ENCODE results near the gene FNDC1.
A peak's percentile ranks its signal among the peaks of the same experiment; 100 is the strongest.
"Not testable (repeated sequence)": the region's sequence is repeated elsewhere in the genome, so short reads cannot be mapped to it uniquely, and the experiment has no call there.

The FNDC1 gene

DNA sequence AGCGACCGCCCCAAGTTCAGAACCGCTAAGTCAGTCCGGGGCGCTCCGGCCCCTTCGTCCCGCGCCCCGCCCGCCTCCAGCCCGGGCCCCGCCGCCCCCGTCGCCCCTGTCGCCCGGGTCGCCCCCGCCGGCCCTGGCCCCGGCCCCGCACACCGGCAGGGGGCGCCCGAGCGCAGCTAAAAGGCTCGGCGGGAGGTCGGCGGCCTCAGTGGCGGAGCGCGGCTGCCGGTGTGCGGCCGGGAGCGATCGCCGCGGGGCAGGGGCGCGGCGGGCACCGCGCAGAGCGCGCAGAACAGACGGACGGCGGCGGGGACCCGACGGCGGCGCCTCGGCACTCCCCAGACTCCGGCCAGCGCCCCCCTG, at the start of gene FNDC1:
FNDC1 (plus strand) TSS at position 208 of the 363 bp plus-strand sequence. CDS start 197 bp downstream, outside the sequence.
- FAIRE-seq = no peak

GRCh38 chr6:159119791-159120190, 49.4 kb upstream of the FNDC1 start:
- FAIRE-seq = no peak

- FAIRE-seq = no peak
Observed at GRCh38 chr6:159121486-159121885, 47.7 kb upstream of the FNDC1 start.

DNA sequence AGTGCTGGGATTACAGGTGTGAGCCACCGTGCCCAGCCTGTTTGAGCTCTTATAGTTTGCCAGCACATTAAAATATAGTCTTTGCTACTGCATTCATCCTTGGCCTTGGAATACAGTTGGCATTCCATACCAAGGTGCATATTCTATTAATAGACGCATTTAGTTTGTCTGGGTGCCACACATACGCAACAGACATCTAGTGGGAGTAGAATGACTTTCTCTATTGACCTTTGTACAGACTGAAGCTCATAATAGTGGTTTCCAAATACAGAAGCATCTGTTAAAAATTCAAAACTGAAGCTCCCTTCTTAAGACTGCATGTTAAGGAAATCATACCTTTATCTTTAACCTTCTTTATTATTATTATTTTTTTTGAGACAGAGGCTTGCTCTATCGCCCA, 46.7 kb upstream of the FNDC1 start:
- FAIRE-seq = no peak

GRCh38 chr6:159123831-159124230, 45.4 kb upstream of the FNDC1 start:
- FAIRE-seq = not testable (repeated sequence)

DNA sequence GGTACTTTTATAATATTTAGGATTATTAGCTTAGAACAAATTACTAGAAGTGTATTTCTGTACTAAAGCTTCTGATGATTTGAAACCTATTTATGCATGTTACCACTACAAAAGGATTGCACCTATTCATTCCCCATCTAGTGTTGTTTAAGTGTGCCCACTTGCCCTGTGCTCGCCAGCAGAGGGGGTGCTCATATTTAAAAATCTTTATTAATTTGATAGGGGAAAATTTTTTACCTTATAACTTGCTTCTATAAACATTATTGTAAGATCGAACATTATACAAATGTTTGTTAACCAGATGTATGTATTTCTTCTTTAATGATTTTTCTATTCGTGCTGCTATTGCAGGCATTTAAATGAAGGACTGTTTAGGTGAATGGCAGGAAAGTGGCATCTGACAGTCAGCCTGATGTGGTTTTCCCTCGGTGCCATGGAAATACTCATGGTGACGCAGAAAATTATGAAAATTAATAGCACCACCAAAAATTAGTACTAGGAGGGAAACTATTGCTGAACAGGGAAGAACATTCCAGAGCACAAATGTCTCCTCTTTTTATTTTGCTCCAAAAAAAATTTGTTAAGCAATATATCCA, 44.1 kb upstream of the FNDC1 start:
- no peak for FAIRE-seq

- no peak for FAIRE-seq
Observed at GRCh38 chr6:159125951-159126352, 43.2 kb upstream of the FNDC1 start.

DNA sequence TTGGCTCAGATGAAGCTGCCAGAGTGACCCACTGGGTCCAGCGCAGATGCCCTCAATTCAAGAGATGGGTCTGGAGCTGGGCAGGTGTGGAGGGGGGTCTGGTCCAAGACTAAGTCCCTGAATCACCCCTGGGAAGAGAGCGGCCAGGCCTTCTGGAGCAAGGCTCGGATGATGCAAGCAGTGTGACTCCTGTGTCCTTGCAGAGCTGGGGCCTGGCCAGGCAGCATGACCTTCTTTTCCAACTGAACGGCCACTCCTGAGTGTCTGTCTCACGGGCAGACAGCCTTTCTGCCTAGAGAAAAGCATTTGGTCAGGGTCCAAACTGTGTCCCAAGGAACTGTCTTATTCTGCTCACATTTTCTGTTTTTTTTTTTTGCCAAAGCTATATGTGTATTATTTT, 42.6 kb upstream of the FNDC1 start:
- no peak for FAIRE-seq

- no peak for FAIRE-seq
Observed at GRCh38 chr6:159127701-159128100, 41.5 kb upstream of the FNDC1 start.

GRCh38 chr6:159128978-159129377, 40.2 kb upstream of the FNDC1 start:
- no peak for FAIRE-seq

DNA sequence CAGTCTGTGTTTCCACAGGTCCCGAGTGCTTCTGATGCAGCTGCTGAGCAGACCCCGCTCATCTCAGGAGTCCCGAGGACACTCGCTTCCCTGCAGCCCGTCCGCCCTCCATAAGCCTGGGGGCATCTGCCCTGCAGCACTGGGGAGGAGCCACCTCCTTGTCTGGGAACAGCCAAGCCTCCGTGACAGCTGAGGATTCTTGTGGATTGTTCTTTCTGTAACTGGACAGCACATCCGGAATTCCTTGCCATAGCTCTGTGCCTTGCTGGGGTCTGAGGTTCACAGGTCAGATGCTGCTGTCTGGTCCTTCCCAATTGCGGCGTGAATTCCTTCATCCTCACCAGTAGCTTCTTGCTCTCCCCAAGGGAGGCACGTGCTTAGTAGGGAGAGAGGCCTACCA, 38.4 kb upstream of the FNDC1 start:
- no peak for FAIRE-seq

DNA sequence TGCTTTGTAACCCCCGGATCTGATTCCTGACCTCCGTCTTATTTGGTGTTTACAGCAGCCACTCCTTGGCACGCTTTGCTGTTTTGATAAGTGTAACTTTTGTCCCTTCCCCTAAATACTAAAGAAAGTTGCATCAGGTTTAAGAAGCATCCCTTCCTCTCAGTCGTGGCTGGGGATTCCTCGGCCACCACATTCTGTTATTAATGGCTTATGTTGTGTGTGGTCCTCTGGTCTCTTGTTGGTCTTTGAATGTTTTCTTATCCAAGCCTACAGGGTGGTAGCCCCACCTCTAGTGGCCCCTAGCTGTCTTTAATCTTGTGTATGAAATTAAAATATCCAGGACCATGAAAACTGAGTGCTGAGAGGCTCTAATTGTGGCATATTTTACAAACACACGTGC, 37.5 kb upstream of the FNDC1 start:
- FAIRE-seq = no peak

- FAIRE-seq = no peak
Observed at GRCh38 chr6:159132664-159133063, 36.5 kb upstream of the FNDC1 start.

GRCh38 chr6:159134701-159135364, 34.4 kb upstream of the FNDC1 start:
- no peak for FAIRE-seq

GRCh38 chr6:159137676-159138075, 31.5 kb upstream of the FNDC1 start:
- FAIRE-seq = no peak

DNA sequence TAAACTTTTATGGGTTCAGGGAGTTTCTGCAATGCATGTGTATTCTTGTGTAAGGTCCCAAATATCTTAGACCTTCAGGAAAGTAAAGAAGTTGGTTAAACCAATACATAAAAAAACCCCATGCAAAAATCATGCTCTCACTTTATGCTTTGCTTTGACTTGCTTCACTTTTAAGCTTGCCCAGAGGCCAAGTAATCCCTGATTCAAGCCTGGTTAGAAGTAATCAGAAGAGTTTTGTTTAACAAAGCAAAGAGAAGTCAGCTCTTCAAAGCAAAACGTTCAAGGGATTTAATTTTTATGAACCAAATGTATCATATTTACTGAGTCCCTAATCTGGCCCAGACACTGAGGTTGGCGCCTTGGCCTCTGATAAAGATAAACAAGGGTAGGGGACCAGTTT, 26.7 kb upstream of the FNDC1 start:
- FAIRE-seq = no peak

GRCh38 chr6:159148641-159149040, 20.6 kb upstream of the FNDC1 start:
- FAIRE-seq = no peak

DNA sequence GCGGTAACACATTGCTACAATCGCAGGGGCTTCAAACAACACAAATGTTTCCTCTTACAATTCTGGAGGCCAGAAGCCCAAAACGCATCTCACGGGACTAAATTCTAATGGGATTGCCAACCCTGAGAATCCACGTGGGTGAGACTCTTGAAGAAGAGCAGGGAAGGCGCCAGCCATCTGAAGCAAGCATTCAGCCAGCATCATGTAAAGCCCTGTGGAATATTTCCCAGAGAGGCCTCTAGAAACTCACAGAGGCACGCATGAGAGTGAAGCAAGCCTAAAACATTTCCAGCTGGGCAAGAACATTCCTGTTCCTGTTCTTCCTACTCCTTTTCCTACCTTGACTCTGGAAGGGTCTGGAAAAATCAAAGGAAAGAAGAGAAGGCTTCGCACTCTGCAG, 19.6 kb upstream of the FNDC1 start:
- FAIRE-seq = no peak

- peak; percentile 41 for FAIRE-seq
Observed at GRCh38 chr6:159151266-159151855, 17.8 kb upstream of the FNDC1 start.

GRCh38 chr6:159152041-159152440, 17.2 kb upstream of the FNDC1 start:
- FAIRE-seq = no peak

DNA sequence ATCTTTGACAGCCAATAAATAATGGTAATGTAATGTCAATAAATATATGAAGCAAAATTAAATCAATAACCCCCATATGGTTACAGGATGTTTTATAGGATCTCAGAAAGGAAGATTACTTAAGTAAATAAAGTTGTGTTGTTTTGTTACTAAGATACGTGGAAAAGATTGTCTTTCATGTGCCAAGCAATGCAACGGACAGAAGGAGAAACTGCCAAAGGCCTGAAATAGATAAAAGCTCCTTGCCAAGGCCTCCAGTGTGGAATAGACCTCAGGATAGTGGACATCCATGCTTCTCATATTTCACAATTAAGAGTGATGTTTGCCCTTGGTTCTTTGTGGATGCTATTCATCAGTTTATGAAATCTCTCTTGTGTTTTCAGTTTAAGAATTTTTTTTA, 16.4 kb upstream of the FNDC1 start:
- no peak for FAIRE-seq

- FAIRE-seq = no peak
Observed at GRCh38 chr6:159155679-159156078, 13.5 kb upstream of the FNDC1 start.

GRCh38 chr6:159156089-159156488, 13.1 kb upstream of the FNDC1 start:
- FAIRE-seq = no peak

GRCh38 chr6:159157431-159157830, 11.8 kb upstream of the FNDC1 start:
- FAIRE-seq = no peak

- no peak for FAIRE-seq
Observed at GRCh38 chr6:159161839-159162238, 7.4 kb upstream of the FNDC1 start.
